ENCODE measurements around the gene DENND4A. TPM values are rescaled to one million over a fixed set of nuclear protein-coding genes. Genes with fewer than 3 reads are reported as not detected.

DENND4A gene
- total and polyA plus RNA-seq, 2 donors (not counting 1 experiment from before 2014, with no cell fraction given), result 24.4 to 103 TPM

- no peaks in the 10 kb centered on the region for H3K36me3 ChIP-seq (replicated peaks in 1 of 2; ENCODE audit: control extremely low read depth in 1 of 2, control insufficient read depth in 1 of 2, extremely low read depth in 1 of 2, insufficient read depth in 2 of 2, low read length in 1 of 2)
- Mint-ChIP-seq H3K27me3 (no peaks in the 10 kb centered on the region), H3K4me3 (no peak overlapping the region), H3K27ac (no peak overlapping the region), H3K9me3 (ENCODE audit: insufficient read depth) (no peaks in the 10 kb centered on the region), H3K4me1 (peaks cover 31% of the 10 kb centered on the region)
- intact Hi-C loops (cut with micrococcal nuclease), result no loop called here
- ChIA-PET CTCF (interaction anchor here (0.7 to 1.5 kb wide), 5 partner anchors 27 to 186 kb away, joined by 3 to 4 read pairs (median 3); no protein-coding TSS in a partner anchor), POLR2A (interaction anchor here (0.7 kb wide), 1 partner anchor 10 kb away, joined by 3 read pairs; no protein-coding TSS in a partner anchor)
- H3K4me1 ChIP-seq (ENCODE audit: control insufficient read depth in 2 of 2, insufficient read depth in 2 of 2, low read length in 2 of 2), result peaks cover 15 to 24% of the 10 kb centered on the region in 2 donors
- 40% methylated on average over 1 of the region's 1 CpG for WGBS (ENCODE audit: insufficient coverage)
- no peaks in the 10 kb centered on the region for H3K27me3 ChIP-seq (replicated peaks in 1 of 4; ENCODE audit: control extremely low read depth in 1 of 4, control insufficient read depth in 3 of 4, insufficient read depth in 4 of 4, low read length in 3 of 4)
- TF ChIP-seq CTCF (IDR thresholded peaks at IDR 0.05) (no peak), EZH2 (IDR thresholded peaks at IDR 0.05; ENCODE audit: borderline replicate concordance, insufficient read depth, low read depth, low read length, poor library complexity, severe bottlenecking) (no peak)
- H2AFZ ChIP-seq (ENCODE audit: insufficient read depth, low read depth, low read length, poor library complexity, severe bottlenecking), result no peak overlapping the region
- peaks cover 11% of the 10 kb centered on the region for H3K79me2 ChIP-seq (ENCODE audit: control insufficient read depth, insufficient read depth, low read length)
- H3K4me3 ChIP-seq (ENCODE audit: control extremely low read depth in 1 of 5, extremely low read depth in 1 of 5, insufficient read depth in 1 of 5, low read depth in 2 of 5, low read length in 4 of 5), result no peak overlapping the region
- no peak overlapping the region for H3K4me2 ChIP-seq (replicated peaks; ENCODE audit: low read depth, low read length, poor library complexity, severe bottlenecking)
- peaks cover under 1% of the 10 kb centered on the region for H4K20me1 ChIP-seq (ENCODE audit: control insufficient read depth, insufficient read depth, low read length, poor library complexity, severe bottlenecking)
- no peak overlapping the region for H3K9ac ChIP-seq (ENCODE audit: low read length)
- no peaks in the 10 kb centered on the region for H3K9me3 ChIP-seq (ENCODE audit: control extremely low read depth in 1 of 3, control insufficient read depth in 2 of 3, insufficient read depth in 1 of 3, low read length in 2 of 3)
- ATAC-seq (ENCODE audit: low read depth), result no peak
- H3K27ac ChIP-seq (ENCODE audit: low read length in 2 of 2), result no peak overlapping the region
- DNase-seq, result no peak
These were observed 4.6 kb upstream of the DENND4A start for GRCh38 chr15:65796610-65797078.

- H2AFZ ChIP-seq (ENCODE audit: insufficient read depth, low read depth, low read length, poor library complexity, severe bottlenecking), result no peak overlapping the region
- H3K4me3 Mint-ChIP-seq, result no peak overlapping the region
These were observed 3.6 kb upstream of the DENND4A start for GRCh38 chr15:65795663-65796216.

More at GRCh38 chr15:65795663-65796216, 3.6 kb upstream of the DENND4A start:
- no CpG with 5 or more reads among the region's 3 CpGs for WGBS (ENCODE audit: insufficient coverage)
- Mint-ChIP-seq H3K27me3 (no peaks in the 10 kb centered on the region), H3K27ac (no peak overlapping the region), H3K4me1 (peaks cover 25% of the 10 kb centered on the region), H3K9me3 (ENCODE audit: insufficient read depth) (no peaks in the 10 kb centered on the region)
- Histone ChIP-seq H3K36me3 (replicated peaks in 1 of 2; ENCODE audit: control extremely low read depth in 1 of 2, control insufficient read depth in 1 of 2, extremely low read depth in 1 of 2, insufficient read depth in 2 of 2, low read length in 1 of 2) (no peaks in the 10 kb centered on the region), H3K9me3 (ENCODE audit: control extremely low read depth in 1 of 3, control insufficient read depth in 2 of 3, insufficient read depth in 1 of 3, low read length in 2 of 3) (no peaks in the 10 kb centered on the region), H3K9ac (ENCODE audit: low read length) (no peak overlapping the region), H3K4me1 (ENCODE audit: control insufficient read depth in 2 of 2, insufficient read depth in 2 of 2, low read length in 2 of 2) (peaks cover 15 to 20% of the 10 kb centered on the region in 2 donors), H3K27me3 (replicated peaks in 1 of 4; ENCODE audit: control extremely low read depth in 1 of 4, control insufficient read depth in 3 of 4, insufficient read depth in 4 of 4, low read length in 3 of 4) (no peaks in the 10 kb centered on the region), H3K79me2 (ENCODE audit: control insufficient read depth, insufficient read depth, low read length) (peaks cover 20% of the 10 kb centered on the region), H4K20me1 (ENCODE audit: control insufficient read depth, insufficient read depth, low read length, poor library complexity, severe bottlenecking) (peaks cover 10% of the 10 kb centered on the region), H3K4me2 (replicated peaks; ENCODE audit: low read depth, low read length, poor library complexity, severe bottlenecking) (no peak overlapping the region), H3K4me3 (ENCODE audit: control extremely low read depth in 1 of 5, extremely low read depth in 1 of 5, insufficient read depth in 1 of 5, low read depth in 2 of 5, low read length in 4 of 5) (no peak overlapping the region), H3K27ac (ENCODE audit: low read length in 2 of 2) (no peak overlapping the region)
- ChIA-PET POLR2A (no interaction called here), CTCF (interaction anchor here (0.7 to 1.5 kb wide), 4 partner anchors 13 to 159 kb away, joined by 3 to 4 read pairs (median 3); no protein-coding TSS in a partner anchor)
- intact Hi-C loops (cut with micrococcal nuclease), result no loop called here
- no peak for TF ChIP-seq EZH2 (IDR thresholded peaks at IDR 0.05; ENCODE audit: borderline replicate concordance, insufficient read depth, low read depth, low read length, poor library complexity, severe bottlenecking)
- no peak for TF ChIP-seq CTCF (IDR thresholded peaks at IDR 0.05)
- no peak for ATAC-seq (ENCODE audit: low read depth)
- DNase-seq, result no peak
